HG03520 (cell line): Measurements from ENCODE around the gene ABITRAM.
A peak's percentile ranks its signal among the peaks of the same experiment; 100 is the strongest.
"Not testable (repeated sequence)": the region's sequence is repeated elsewhere in the genome, so short reads cannot be mapped to it uniquely, and the experiment has no call there.

Source experiments
- ATAC-seq: cut with Tn5 transposase; IDR thresholded peaks from one replicate; pipeline ENCODE4 v1.9.1; 2021; ENCODE audit warnings: mild to moderate bottlenecking, moderate library complexity; ENCODE audit not compliant: unreplicated experiment

The ABITRAM gene

GRCh38 chr9:108924466-108924865 is 9.7 kb upstream of the ABITRAM start:
- no peak for ATAC-seq

GRCh38 chr9:108928386-108928785 is 5.8 kb upstream of the ABITRAM start:
- no peak for ATAC-seq

- ATAC-seq: no peak
These were observed 926 bp upstream of the ABITRAM start for GRCh38 chr9:108933231-108933717.

GRCh38 chr9:108933718-108934322 is 380 bp upstream of the ABITRAM start, which contains the start of gene ELP1:
Gene ELP1 (minus strand): TSS chr9:108934124. CDS start chr9:108931146, 2,978 bp downstream.
- peak; percentile 83 for ATAC-seq

GRCh38 chr9:108937561-108938305 is 3.5 kb downstream of the ABITRAM start:
- no peak for ATAC-seq

- no peak for ATAC-seq
These were observed 5.8 kb downstream of the ABITRAM start for GRCh38 chr9:108939975-108940374.

GRCh38 chr9:108950168-108950567 is 16.0 kb downstream of the ABITRAM start:
- no peak for ATAC-seq

- ATAC-seq: no peak
These were observed 17.4 kb downstream of the ABITRAM start for GRCh38 chr9:108951578-108951977.

- ATAC-seq: no peak
These were observed 19.9 kb downstream of the ABITRAM start for GRCh38 chr9:108953983-108954574.

GRCh38 chr9:108956022-108956630 is 21.9 kb downstream of the ABITRAM start:
- ATAC-seq: no peak

GRCh38 chr9:108956631-108957026 is 22.4 kb downstream of the ABITRAM start:
- ATAC-seq: no peak

GRCh38 chr9:108960331-108960730 is 26.1 kb downstream of the ABITRAM start:
- ATAC-seq: no peak

- no peak for ATAC-seq
These were observed 27.0 kb downstream of the ABITRAM start for GRCh38 chr9:108961151-108961550.

- no peak for ATAC-seq
These were observed 29.4 kb downstream of the ABITRAM start for GRCh38 chr9:108963459-108964143.

- no peak for ATAC-seq
These were observed 33.7 kb downstream of the ABITRAM start for GRCh38 chr9:108967916-108968315.

- not testable (repeated sequence) for ATAC-seq
These were observed 37.2 kb downstream of the ABITRAM start for GRCh38 chr9:108971392-108971791.

GRCh38 chr9:108972186-108972585 is 38.0 kb downstream of the ABITRAM start:
- ATAC-seq: no peak

- no peak for ATAC-seq
These were observed 38.5 kb downstream of the ABITRAM start for GRCh38 chr9:108972626-108973209.

- ATAC-seq: no peak
These were observed 39.7 kb downstream of the ABITRAM start for GRCh38 chr9:108973895-108974294.

GRCh38 chr9:108978205-108978604 is 44.0 kb downstream of the ABITRAM start:
- ATAC-seq: no peak
